Endothelial cell of hepatic sinusoid (primary cell): ENCODE results near the gene SLC7A6OS.

ENCODE experiments used
- in situ Hi-C: cut with HindIII; loops from 2 replicates; pipeline ENCODE4 v1.10.0; 2017; ENCODE audit warnings: low sequenced_read_pairs

Gene SLC7A6OS

GRCh38 chr16:68310774-68311511 lies at the start of gene SLC7A6OS, which contains the start of gene PRMT7:
SLC7A6OS (minus strand) TSS chr16:68310946; CDS start chr16:68310926, 20 bp downstream.
PRMT7 (plus strand) TSS chr16:68311019; CDS start chr16:68315980, 4,961 bp downstream.
- in situ Hi-C loops: no loop called here

DNA sequence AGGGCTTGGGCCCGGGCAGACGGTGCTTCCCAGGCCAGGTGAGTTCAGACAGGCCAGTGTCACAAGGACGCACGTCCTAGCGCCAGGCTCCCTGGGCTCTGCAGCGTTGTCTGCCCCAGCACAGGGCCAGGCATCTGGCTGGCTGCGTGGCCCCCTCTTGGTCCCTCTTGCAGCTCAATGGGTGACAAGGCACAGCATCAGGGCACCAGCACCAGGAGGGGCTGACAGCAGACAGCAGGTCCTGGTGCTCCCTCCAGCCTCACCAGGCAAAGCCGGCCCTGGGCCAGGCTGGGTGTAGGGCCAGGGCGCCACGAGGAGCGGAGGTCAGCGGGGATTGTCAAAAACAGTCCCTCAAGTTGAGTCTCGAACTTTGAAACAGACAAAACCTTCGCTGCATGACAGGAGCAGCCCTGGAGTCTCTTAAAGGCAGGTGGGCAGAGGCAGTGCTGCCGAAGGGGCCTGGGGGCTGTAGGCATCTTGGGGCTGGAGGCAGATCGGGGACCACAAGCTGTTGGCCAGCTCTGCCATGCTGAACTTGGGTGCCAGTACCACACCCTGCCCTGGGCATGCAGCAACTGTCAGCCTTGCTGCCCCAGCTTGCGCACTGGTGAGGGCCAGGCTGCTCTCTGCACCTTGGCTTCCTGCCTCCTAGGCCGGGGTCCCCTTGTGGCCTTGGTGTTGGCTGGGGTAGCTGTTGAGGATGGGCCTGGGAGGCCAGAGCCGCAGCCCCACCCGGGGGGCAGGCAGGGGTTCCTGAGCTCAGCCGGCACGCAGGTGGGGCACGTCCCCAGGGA lies 48.8 kb upstream of the SLC7A6OS start:
- in situ Hi-C loops: loop anchor here (5.0 kb wide), 1 partner anchor 63 kb away; no protein-coding TSS in a partner anchor

GRCh38 chr16:68358951-68359350 lies 48.2 kb upstream of the SLC7A6OS start:
- in situ Hi-C loops: no loop called here

DNA sequence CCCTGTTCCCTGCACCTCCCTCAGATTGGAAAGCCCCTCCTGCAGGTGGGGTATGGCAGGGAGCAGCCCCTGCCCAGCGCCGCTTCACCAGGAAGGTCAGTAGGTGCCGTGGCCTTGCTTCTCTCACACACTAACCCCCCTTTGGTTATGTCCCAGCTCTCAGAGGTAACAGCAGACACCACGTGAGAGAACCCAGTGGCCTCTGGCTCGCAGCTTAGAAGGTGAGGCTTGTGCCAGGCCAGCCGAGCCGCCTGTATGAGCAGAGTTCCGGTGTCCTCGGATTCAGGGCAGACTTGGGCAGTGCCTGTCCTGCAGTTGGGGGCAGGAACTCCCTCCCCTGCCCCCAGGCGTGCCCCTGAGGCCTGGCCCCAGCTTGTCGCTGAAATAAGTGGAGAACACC lies 47.2 kb upstream of the SLC7A6OS start:
- in situ Hi-C loops: no loop called here

DNA sequence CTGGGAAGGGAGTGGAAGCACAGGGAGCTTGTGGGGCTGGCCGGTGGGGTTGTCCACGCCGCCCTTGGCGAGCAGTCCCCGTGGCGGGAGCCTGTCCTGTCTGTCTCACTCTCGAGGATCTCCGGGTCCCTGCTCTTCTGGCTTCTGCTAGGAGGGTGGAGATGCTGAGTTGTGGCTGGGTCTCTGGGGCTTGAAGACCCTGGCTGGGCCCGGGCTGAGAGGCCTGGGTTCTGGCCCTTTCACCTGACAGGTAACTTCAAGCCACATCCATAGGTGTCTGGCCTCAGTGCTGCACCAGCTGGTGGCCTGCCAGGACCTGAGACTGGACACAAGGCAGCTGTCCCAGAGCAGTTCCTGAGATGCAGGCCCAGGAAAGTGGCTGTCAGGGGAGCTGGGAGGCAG lies 46.8 kb upstream of the SLC7A6OS start:
- in situ Hi-C loops: no loop called here

- in situ Hi-C loops: no loop called here
Observed at GRCh38 chr16:68356919-68357286, 46.2 kb upstream of the SLC7A6OS start.

- in situ Hi-C loops: no loop called here
Observed at GRCh38 chr16:68356249-68356918, 45.6 kb upstream of the SLC7A6OS start.

- in situ Hi-C loops: no loop called here
Observed at GRCh38 chr16:68355447-68356248, 44.9 kb upstream of the SLC7A6OS start.

- in situ Hi-C loops: no loop called here
Observed at GRCh38 chr16:68354816-68355215, 44.1 kb upstream of the SLC7A6OS start.

DNA sequence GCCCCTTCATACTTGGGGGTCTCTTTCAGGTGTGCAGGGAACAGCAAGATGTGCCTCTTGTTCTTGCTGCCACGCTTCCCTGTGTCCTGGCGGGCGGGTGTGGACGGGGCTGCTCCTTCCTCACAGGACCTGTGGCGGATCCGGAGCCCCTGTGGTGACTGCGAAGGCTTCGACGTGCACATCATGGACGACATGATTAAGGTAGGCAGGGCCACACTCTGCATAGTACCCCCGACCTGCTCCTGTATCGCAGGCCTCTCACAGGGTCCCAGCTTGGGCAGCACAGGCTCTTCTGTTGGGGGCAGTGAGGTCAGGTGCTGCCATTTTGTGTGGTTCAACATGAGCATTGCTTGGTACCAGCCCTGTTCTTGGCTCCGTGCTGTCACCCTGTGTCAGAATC lies 42.6 kb upstream of the SLC7A6OS start:
- in situ Hi-C loops: no loop called here

- in situ Hi-C loops: no loop called here
Observed at GRCh38 chr16:68351991-68352431, 41.3 kb upstream of the SLC7A6OS start.

- in situ Hi-C loops: no loop called here
Observed at GRCh38 chr16:68351463-68351862, 40.7 kb upstream of the SLC7A6OS start.

GRCh38 chr16:68350813-68351350 lies 40.1 kb upstream of the SLC7A6OS start:
- in situ Hi-C loops: no loop called here

GRCh38 chr16:68349838-68350410 lies 39.2 kb upstream of the SLC7A6OS start:
- in situ Hi-C loops: no loop called here

DNA sequence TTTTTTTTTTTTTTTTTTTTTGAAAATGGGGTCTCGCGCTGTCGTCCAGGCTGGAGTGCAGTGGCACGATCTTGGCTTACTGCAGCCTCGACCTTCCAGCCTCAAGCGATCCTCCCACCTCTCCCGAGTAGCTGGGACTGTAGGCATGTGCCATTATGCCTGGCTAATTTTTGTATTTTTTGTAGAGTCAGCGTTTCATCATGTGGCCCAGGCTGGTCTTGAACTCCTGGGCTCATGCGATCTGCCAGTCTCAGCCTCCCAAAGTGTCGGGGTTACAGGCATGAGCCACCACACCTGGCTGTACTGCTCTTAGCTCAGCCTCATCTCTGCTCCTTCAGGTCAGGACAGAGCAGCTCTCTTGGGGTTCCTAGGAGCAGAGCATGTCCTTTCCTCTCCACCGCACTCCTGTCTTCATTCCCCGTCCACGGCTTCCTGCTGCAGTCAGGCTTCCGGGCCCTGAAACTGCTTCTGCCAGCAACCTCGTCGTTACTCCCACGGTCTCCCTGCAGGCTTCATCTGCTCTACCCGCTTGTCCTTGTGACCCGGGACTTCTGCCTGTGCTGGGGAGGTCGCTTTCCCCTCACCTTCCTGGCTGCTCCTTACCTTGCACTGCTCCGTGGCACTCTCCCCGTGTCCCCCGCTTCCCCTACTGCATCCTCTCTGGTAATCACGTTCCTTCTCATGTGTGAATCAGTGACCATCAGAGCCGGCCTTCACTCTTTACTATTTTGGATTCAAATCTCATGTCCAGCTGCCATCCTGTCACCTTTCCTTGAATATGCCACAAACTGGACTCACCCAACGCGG lies 38.1 kb upstream of the SLC7A6OS start:
- in situ Hi-C loops: no loop called here

DNA sequence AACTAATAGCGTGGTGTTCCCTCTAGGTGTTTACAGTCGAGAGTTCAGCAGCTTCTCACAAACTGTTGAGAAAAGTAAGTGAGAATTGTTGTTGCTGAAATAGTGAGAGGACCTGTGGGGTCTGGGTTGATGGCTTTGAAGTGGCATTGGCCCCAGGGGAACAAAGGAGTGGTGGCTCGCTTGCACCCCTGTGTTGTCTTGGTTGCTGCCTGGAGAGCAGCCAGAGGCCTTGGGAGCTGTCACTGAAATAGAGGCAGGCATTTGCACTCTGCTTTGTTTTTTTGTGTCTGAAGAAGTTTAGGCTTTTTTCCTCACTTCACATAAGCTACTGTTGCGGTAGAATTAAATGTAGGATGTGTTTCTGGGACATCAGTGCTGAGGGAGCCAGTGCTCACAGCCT lies 36.9 kb upstream of the SLC7A6OS start:
- in situ Hi-C loops: no loop called here

GRCh38 chr16:68346892-68347480 lies 36.2 kb upstream of the SLC7A6OS start:
- in situ Hi-C loops: no loop called here

GRCh38 chr16:68345958-68346635 lies 35.4 kb upstream of the SLC7A6OS start:
- in situ Hi-C loops: no loop called here
